GM18505 (cell line): ENCODE results near the gene KMT2C.

Experiments
- ATAC-seq: cut with Tn5 transposase; IDR thresholded peaks from one replicate; pipeline ENCODE4 v1.9.1; 2021; ENCODE audit not compliant: unreplicated experiment
- POLR2A ChIP-seq: IDR thresholded peaks from 4 replicates; pipeline ENCODE4 v1.6.1; 2011; ENCODE audit warnings: borderline replicate concordance; ENCODE audit not compliant: insufficient read depth, insufficient read length; ENCODE audit errors: extremely low read depth

Gene KMT2C

DNA sequence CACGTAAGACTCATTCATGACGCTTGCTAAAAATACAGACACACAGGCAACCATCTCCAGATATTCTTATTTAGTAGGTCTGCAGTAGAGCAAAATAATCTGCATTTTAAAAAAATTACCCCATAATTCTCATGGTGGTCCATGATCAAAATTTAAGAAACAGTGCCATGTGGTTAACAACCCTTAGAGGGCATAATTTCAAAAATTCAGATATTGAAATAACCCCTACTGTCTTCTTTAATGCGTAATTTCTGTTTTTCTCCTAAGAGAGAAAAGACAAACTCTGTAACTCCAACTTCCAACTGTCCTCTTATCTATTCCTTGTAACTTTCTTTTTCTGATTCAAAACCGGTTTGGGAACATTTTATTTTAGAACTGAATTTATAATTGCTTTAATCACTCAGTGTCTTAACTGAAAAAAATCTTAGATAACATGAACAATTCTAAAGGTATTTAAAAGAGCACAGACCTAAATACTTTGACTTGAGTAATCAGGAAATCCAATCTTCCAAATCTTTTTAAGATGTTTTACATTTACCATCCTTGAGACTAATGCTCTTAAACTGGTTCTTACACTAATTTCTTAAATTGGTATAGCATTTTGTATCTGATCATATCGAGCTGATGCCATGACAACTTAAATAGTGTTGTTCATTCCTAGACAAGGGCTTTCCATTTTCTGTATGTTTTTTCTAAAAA is 262.3 kb downstream of the KMT2C start:
- no peak for TF ChIP-seq POLR2A
- no peak for ATAC-seq

DNA sequence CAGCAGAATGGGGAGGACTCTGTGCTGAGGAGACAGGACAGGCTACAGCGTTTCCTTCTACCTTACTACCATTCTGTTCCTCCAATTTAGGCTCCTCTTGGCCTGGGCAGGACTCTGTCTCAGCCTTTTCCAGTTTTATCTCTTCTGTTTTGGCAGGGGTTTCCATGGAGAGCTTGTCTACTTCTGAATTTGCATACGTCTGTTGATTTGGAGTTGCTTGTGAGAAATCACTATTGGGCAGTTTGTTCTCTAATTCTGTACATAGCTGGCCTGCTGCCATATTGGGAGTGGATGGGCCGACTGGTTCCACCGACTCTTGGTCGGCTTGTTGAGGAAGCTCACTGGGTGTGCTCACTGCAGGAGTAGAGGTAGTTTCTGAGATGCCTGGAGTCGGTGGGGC is 273.5 kb downstream of the KMT2C start:
- no peak for ATAC-seq
- no peak for TF ChIP-seq POLR2A

- TF ChIP-seq POLR2A, result no peak
- ATAC-seq, result no peak
Measured at GRCh38 chr7:152161171-152161570, 274.6 kb downstream of the KMT2C start.

- TF ChIP-seq POLR2A, result no peak
Measured at GRCh38 chr7:152158801-152159587, 276.8 kb downstream of the KMT2C start.

GRCh38 chr7:152152267-152152666 is 283.5 kb downstream of the KMT2C start:
- no peak for ATAC-seq

More at GRCh38 chr7:152158801-152159587, 276.8 kb downstream of the KMT2C start:
- peak; percentile 90 for ATAC-seq

DNA sequence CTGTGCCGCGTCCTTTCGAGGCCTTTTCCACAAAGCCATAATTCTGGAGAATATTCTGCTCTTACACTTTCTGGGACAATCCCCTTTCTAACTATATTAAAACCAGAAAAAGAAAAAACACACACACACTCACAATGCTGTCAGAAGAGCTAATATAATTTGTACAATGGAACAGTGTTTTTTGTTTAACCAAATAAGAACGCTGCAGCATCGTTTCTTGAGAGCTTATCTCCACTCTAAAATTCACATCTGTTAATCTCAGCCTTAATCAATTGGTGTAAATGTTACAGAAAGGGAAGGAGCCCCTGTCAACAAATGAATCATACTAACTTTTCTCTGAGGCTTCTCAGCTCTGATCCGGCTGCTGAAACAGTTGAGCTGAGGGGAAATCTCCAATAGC is 286.4 kb downstream of the KMT2C start:
- no peak for TF ChIP-seq POLR2A
- no peak for ATAC-seq

More at GRCh38 chr7:152152267-152152666, 283.5 kb downstream of the KMT2C start:
- no peak for TF ChIP-seq POLR2A

DNA sequence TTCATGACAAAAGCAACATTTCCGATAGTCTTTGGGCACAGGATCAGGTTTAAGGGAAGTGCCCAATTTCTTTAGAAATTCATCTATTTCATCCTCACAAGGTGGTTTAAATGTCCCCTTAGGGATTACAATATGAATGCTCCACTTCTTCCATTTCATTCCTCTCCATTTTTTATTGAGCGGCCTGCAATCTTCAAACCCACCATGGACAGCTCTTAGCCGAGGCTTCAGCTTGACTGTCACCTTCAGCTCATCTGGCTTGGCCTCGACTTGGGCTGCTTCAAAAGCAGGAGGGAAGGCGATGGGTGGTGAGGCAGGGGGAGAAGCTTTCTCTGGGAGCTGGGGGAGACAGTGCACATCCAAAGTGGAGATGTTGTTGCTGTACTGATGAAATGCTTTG is 287.1 kb downstream of the KMT2C start:
- TF ChIP-seq POLR2A, result no peak
- no peak for ATAC-seq

- ATAC-seq, result no peak
- TF ChIP-seq POLR2A, result no peak
Measured at GRCh38 chr7:152145853-152146466, 289.8 kb downstream of the KMT2C start.

DNA sequence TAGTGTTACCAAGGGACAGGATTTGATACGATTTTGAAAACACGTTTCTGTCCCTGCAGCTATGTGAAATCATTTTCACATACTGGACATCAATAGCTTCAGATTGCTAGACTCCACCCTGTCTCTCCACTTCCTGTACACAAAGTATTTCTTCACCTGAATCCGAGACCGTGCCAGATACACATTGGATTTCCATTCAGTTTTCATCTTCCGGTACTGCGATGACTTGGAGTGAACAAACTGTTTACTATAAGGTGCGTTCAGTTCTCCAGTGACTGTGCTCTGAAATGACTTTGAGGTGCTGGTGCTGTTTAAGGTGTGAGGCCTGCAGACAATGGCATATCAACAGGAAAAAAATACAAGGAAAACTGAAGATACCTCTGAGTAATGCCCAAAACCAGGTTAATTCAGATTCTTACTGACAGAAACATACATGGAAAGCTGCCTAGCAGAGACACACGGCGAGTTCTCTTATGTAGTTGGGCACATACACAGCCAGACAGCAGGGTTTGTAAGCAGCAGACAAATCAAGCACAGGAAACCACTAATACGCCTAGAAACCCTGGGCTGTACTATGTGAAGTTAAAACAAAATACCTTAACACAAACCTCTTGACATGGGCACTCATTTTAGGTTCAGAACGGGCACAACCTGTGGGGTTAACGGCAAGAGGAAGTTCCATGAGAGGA is 291.1 kb downstream of the KMT2C start:
- TF ChIP-seq POLR2A, result no peak
- ATAC-seq, result no peak

DNA sequence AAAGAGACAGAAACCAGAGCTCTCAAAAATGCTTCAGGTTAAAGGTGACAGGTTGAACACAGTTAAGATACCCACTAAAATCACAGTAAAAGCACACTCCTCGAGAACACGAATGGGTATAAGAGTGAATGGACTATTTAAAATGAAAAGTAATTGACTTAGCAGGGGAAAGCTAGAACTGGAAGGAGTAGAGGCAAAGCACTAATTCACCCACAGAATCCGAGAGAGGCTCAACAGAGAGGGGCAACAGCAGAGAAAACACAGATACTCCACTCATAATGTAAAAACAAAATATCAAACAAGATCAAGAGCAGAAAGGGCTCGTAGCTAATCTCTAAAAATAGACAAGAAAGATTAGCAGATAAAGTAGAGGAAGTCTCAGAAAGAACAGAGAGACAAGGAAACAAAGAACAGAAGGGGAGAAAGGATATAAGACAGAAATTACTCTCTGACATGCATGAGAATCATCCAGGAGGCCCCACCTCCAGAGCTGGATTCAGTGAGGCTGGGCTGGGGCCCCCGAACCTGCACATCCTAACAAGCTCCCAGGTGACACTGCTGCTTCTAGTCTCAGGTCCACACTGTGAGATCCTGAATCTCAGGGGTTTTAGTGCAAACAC is 292.7 kb downstream of the KMT2C start:
- no peak for ATAC-seq
- no peak for TF ChIP-seq POLR2A

GRCh38 chr7:152140560-152140959 is 295.2 kb downstream of the KMT2C start:
- no peak for TF ChIP-seq POLR2A
- no peak for ATAC-seq

DNA sequence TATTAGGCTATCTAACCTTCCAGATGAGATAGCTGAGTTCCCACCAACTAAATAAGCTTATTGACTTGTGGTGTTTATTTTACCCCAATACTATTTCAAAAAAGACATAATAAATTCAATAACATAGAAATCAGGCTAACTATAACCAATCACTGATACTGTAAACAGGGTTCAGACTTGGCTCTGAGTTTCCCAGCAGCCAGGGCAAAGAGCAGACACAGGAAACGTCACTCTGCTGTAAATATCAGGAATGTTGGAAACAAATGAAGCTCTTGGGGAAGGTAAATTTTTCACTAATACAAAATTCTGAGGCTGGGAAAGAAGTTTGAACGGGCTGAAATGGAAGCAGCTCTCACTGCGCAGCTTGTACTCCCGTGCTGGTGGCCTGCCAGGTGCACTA is 295.7 kb downstream of the KMT2C start:
- no peak for ATAC-seq
- no peak for TF ChIP-seq POLR2A
